ENCODE measurements around the gene NOTCH1.

NOTCH1 gene
- long read RNA-seq, partial matches to known transcripts = 3 of 15 reads
- long read RNA-seq, other reads (novel, unspliced or antisense) = 12 of 15 reads

GRCh38 chr9:136545965-136546696 is at the start of gene NOTCH1:
TSS of gene NOTCH1 (minus strand) at chr9:136546048. CDS start at chr9:136545786, 262 bp downstream.
- peak; percentile 96 to 97 for DNase-seq (ENCODE audit: low read depth in 1 of 2, low spot score in 1 of 2)
- Histone ChIP-seq H3K27ac (replicated peaks) (peak within 1 kb of the TSS; percentile 89), H3K4me3 (replicated peaks; ENCODE audit: insufficient read depth, low read length) (peak within 1 kb of the TSS; percentile 68), H3K27me3 (ENCODE audit: insufficient read depth, poor library complexity, severe bottlenecking) (no peaks in the 10 kb centered on the region)
- no peak for TF ChIP-seq SPI1 (IDR thresholded peaks at IDR 0.05; ENCODE audit: borderline replicate concordance, low read depth)
- no peak for TF ChIP-seq CTCF (IDR thresholded peaks at IDR 0.05; ENCODE audit: insufficient read depth, low read length)
- TF ChIP-seq REST (IDR thresholded peaks at IDR 0.05; ENCODE audit: insufficient replicate concordance, low read depth) = peak; percentile 70
- peak; percentile 79 for TF ChIP-seq POLR2AphosphoS5 (IDR thresholded peaks at IDR 0.05; ENCODE audit: low read depth)

DNA sequence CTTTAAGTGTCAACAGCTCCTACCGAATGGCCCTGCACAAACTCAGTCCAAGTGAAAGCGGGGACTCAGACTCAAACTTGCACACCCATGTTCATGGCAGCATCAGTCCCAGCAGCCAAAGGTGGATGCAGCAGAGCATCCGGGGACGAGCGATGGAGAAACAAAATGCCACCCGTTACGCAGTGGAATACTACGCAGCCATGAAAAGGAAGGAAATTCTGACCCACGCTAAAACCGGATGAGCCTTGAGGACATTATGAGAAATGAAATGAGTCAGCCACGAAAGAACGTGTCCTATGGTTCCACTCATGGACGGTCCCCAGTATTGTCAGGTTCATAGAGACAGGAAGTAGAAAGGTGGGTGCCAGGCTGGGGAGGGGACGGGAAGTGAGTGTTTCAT is 48.6 kb upstream of the NOTCH1 start:
- H3K27me3 ChIP-seq (ENCODE audit: insufficient read depth, poor library complexity, severe bottlenecking) = no peaks in the 10 kb centered on the region
- DNase-seq (ENCODE audit: low read depth in 1 of 2, low spot score in 1 of 2) = no peak
- no peak for TF ChIP-seq GABPA (IDR thresholded peaks at IDR 0.05; ENCODE audit: low read depth)
- no peak for TF ChIP-seq POLR2AphosphoS5 (IDR thresholded peaks at IDR 0.05; ENCODE audit: low read depth)
- TF ChIP-seq SPI1 (IDR thresholded peaks at IDR 0.05; ENCODE audit: borderline replicate concordance, low read depth) = no peak
- no peak for TF ChIP-seq CTCF (IDR thresholded peaks at IDR 0.05; ENCODE audit: insufficient read depth, low read length)
- no peak for TF ChIP-seq REST (IDR thresholded peaks at IDR 0.05; ENCODE audit: insufficient replicate concordance, low read depth)
- H3K4me3 ChIP-seq (replicated peaks; ENCODE audit: insufficient read depth, low read length) = no peak overlapping the region
- no peak overlapping the region for H3K27ac ChIP-seq (replicated peaks)

DNA sequence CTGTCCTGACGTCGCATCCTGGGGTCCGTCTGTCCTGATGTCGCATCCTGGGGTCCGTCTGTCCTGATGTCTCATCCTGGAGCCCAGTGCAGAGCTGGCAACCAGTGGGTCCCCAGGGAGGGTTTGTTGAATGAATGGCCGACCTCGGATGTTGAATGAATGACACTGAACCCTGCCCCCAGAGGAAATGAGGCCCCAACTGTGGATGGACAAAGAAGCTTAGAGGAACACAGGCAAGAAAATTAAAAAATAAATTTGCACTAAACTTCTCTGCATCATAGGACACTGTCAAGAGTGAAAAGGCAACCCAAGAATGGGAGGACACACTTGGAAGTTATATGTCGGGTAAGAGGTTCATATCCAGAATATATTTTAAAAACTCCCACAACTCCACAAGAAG is 47.7 kb upstream of the NOTCH1 start:
- DNase-seq (ENCODE audit: low read depth in 1 of 2, low spot score in 1 of 2) = no peak

More for the DNA sequence above, 47.7 kb upstream of the NOTCH1 start:
- H3K27ac ChIP-seq (replicated peaks) = no peak overlapping the region
- H3K4me3 ChIP-seq (replicated peaks; ENCODE audit: insufficient read depth, low read length) = no peak overlapping the region
- TF ChIP-seq CTCF (IDR thresholded peaks at IDR 0.05; ENCODE audit: insufficient read depth, low read length) (no peak), SPI1 (IDR thresholded peaks at IDR 0.05; ENCODE audit: borderline replicate concordance, low read depth) (no peak), REST (IDR thresholded peaks at IDR 0.05; ENCODE audit: insufficient replicate concordance, low read depth) (no peak), GABPA (IDR thresholded peaks at IDR 0.05; ENCODE audit: low read depth) (no peak), POLR2AphosphoS5 (IDR thresholded peaks at IDR 0.05; ENCODE audit: low read depth) (no peak)
- no peaks in the 10 kb centered on the region for H3K27me3 ChIP-seq (ENCODE audit: insufficient read depth, poor library complexity, severe bottlenecking)

All from HL-60 (cell line).